Neural progenitor cell (in vitro differentiated cells): ENCODE measurements around the gene UBE2L5. TPM values are rescaled to one million over a fixed set of nuclear protein-coding genes. Genes with fewer than 3 reads are reported as not detected.

Experiments used
- DNase-seq: peaks from one replicate; pipeline ENCODE4 v3.0.0-alpha.2; 2016; ENCODE audit warnings: low spot score
- H2AFZ ChIP-seq: fragments of 200-600 bp; sonication (generic); replicated peaks from 2 replicates; pipeline ENCODE4 v1.6.1; 2016; ENCODE audit warnings: antibody characterized with exemption
- H3F3A ChIP-seq: fragments of 200-600 bp; sonication (generic); 2 replicates; pipeline ENCODE4 v1.6.1; 2016; ENCODE audit warnings: antibody characterized with exemption, low read depth
- H3K27ac ChIP-seq: fragments of 200-600 bp; sonication (generic); 2 replicates; pipeline ENCODE4 v1.5.1; 2016; ENCODE audit warnings: mild to moderate bottlenecking
- H3K27me3 ChIP-seq: fragments of 200-600 bp; sonication (generic); 2 replicates; pipeline ENCODE4 v1.6.1; 2016; ENCODE audit warnings: mild to moderate bottlenecking, moderate library complexity
- H3K36me3 ChIP-seq: fragments of 200-600 bp; sonication (generic); 2 replicates; pipeline ENCODE4 v1.5.1; 2016
- H3K4me1 ChIP-seq: fragments of 200-600 bp; sonication (generic); 2 replicates; pipeline ENCODE4 v1.6.1; 2016; ENCODE audit warnings: mixed run types
- H3K4me2 ChIP-seq: fragments of 200-600 bp; sonication (generic); 2 replicates; pipeline ENCODE4 v1.6.1; 2016
- H3K4me3 ChIP-seq: fragments of 200-600 bp; sonication (generic); 2 replicates; pipeline ENCODE4 v1.5.1; 2016
- H3K79me2 ChIP-seq: fragments of 200-600 bp; sonication (generic); 2 replicates; pipeline ENCODE4 v1.6.1; 2016; ENCODE audit warnings: low read depth
- H3K9ac ChIP-seq: fragments of 200-600 bp; sonication (generic); 2 replicates; pipeline ENCODE4 v1.6.1; 2016
- H3K9me3 ChIP-seq: fragments of 200-600 bp; sonication (generic); 2 replicates; pipeline ENCODE4 v1.5.1; 2016; ENCODE audit warnings: low read depth
- H4K20me1 ChIP-seq: fragments of 200-600 bp; sonication (generic); 2 replicates; pipeline ENCODE4 v1.6.1; 2016; ENCODE audit warnings: low read depth
- H3K27ac Mint-ChIP-seq: 3 replicates; pipeline ENCODE4 v1.8.0; 2021; ENCODE audit warnings: mixed read lengths
- H3K27me3 Mint-ChIP-seq: 2 replicates; pipeline ENCODE4 v1.8.0; 2022; ENCODE audit warnings: low read depth, mild to moderate bottlenecking, inconsistent platforms, moderate library complexity, mixed read lengths; ENCODE audit not compliant: insufficient read depth
- H3K36me3 Mint-ChIP-seq: 3 replicates; pipeline ENCODE4 v1.8.0; 2021; ENCODE audit warnings: mixed read lengths
- H3K4me1 Mint-ChIP-seq: 3 replicates; pipeline ENCODE4 v1.8.0; 2021; ENCODE audit warnings: mixed read lengths
- H3K4me3 Mint-ChIP-seq: 3 replicates; pipeline ENCODE4 v1.8.0; 2021; ENCODE audit warnings: mild to moderate bottlenecking, moderate library complexity, mixed read lengths
- H3K9me3 Mint-ChIP-seq: 3 replicates; pipeline ENCODE4 v1.8.0; 2020; ENCODE audit warnings: mixed read lengths
- CTCF ChIP-seq: fragments of 200-600 bp; sonication (generic); IDR thresholded peaks from 2 replicates; pipeline ENCODE4 v1.5.1; 2017; ENCODE audit warnings: antibody characterized with exemption, mild to moderate bottlenecking
- EZH2 ChIP-seq: fragments of 200-600 bp; sonication (generic); IDR thresholded peaks from 2 replicates; pipeline ENCODE4 v1.6.1; 2017; ENCODE audit warnings: antibody characterized with exemption, mild to moderate bottlenecking, moderate library complexity
- EZH2phosphoT487 ChIP-seq: fragments of 200-600 bp; sonication (generic); IDR thresholded peaks from 2 replicates; pipeline ENCODE4 v1.6.1; 2017; ENCODE audit warnings: antibody characterized with exemption
- total RNA-seq: library from RNA; depleted of rRNA; stranded (reverse); fragments of >200 nt; gene quantifications from 2 replicates; pipeline ENCODE4 v1.2.3, GENCODE V29; 2015; ENCODE audit warnings: low replicate concordance

UBE2L5 gene
- total RNA-seq, 1 donor from 2014 or later, result not detected

GRCh38 chr13:30429235-30429634, 6.9 kb downstream of the UBE2L5 start:
- H3K27me3 ChIP-seq, result peaks cover under 1% of the 10 kb centered on the region
- Mint-ChIP-seq H3K4me1 (no peaks in the 10 kb centered on the region), H3K36me3 (no peaks in the 10 kb centered on the region), H3K4me3 (no peak overlapping the region), H3K27ac (no peak overlapping the region), H3K9me3 (peaks cover 4% of the 10 kb centered on the region), H3K27me3 (no peaks in the 10 kb centered on the region)
- TF ChIP-seq EZH2 (no peak), CTCF (no peak), EZH2phosphoT487 (no peak)
- H3K36me3 ChIP-seq, result no peaks in the 10 kb centered on the region
- H3K9ac ChIP-seq, result no peak overlapping the region
- H3K4me3 ChIP-seq, result no peak overlapping the region
- no peak overlapping the region for H2AFZ ChIP-seq
- H3K4me1 ChIP-seq, result no peaks in the 10 kb centered on the region
- H3K27ac ChIP-seq, result no peak overlapping the region
- H4K20me1 ChIP-seq, result no peaks in the 10 kb centered on the region
- H3K4me2 ChIP-seq, result no peak overlapping the region
- no peaks in the 10 kb centered on the region for H3F3A ChIP-seq
- no peaks in the 10 kb centered on the region for H3K9me3 ChIP-seq
- DNase-seq, result no peak
- no peaks in the 10 kb centered on the region for H3K79me2 ChIP-seq

- Mint-ChIP-seq H3K9me3 (peaks cover 4% of the 10 kb centered on the region), H3K4me3 (no peak overlapping the region), H3K4me1 (no peaks in the 10 kb centered on the region), H3K27ac (no peak overlapping the region), H3K27me3 (no peaks in the 10 kb centered on the region), H3K36me3 (no peaks in the 10 kb centered on the region)
- H3K27me3 ChIP-seq, result no peaks in the 10 kb centered on the region
- no peak overlapping the region for H3K9ac ChIP-seq
- no peak overlapping the region for H3K4me2 ChIP-seq
- no peaks in the 10 kb centered on the region for H3K36me3 ChIP-seq
- no peak overlapping the region for H3K4me3 ChIP-seq
- H3F3A ChIP-seq, result no peaks in the 10 kb centered on the region
- H3K4me1 ChIP-seq, result no peaks in the 10 kb centered on the region
- TF ChIP-seq EZH2, result no peak
- TF ChIP-seq CTCF, result no peak
- TF ChIP-seq EZH2phosphoT487, result no peak
- H4K20me1 ChIP-seq, result no peaks in the 10 kb centered on the region
- no peaks in the 10 kb centered on the region for H3K9me3 ChIP-seq
- H2AFZ ChIP-seq, result no peak overlapping the region
- no peak for DNase-seq
- H3K79me2 ChIP-seq, result no peaks in the 10 kb centered on the region
- no peak overlapping the region for H3K27ac ChIP-seq
Measured at GRCh38 chr13:30429721-30430694, 7.7 kb downstream of the UBE2L5 start.

- TF ChIP-seq CTCF, result no peak
- TF ChIP-seq EZH2, result no peak
- TF ChIP-seq EZH2phosphoT487, result no peak
- H3K36me3 ChIP-seq, result no peaks in the 10 kb centered on the region
- peaks cover 4% of the 10 kb centered on the region for H3K9me3 Mint-ChIP-seq
- no peak overlapping the region for H3K9ac ChIP-seq
- no peak for DNase-seq
- H3K4me1 Mint-ChIP-seq, result no peaks in the 10 kb centered on the region
- H3K4me1 ChIP-seq, result no peaks in the 10 kb centered on the region
- no peaks in the 10 kb centered on the region for H3F3A ChIP-seq
- H3K27me3 ChIP-seq, result no peaks in the 10 kb centered on the region
- no peaks in the 10 kb centered on the region for H3K36me3 Mint-ChIP-seq
- H3K4me3 ChIP-seq, result no peak overlapping the region
- no peak overlapping the region for H3K27ac ChIP-seq
- no peak overlapping the region for H3K4me2 ChIP-seq
- H3K27me3 Mint-ChIP-seq, result peaks cover 2% of the 10 kb centered on the region
- H3K27ac Mint-ChIP-seq, result no peak overlapping the region
- no peak overlapping the region for H3K4me3 Mint-ChIP-seq
- H3K79me2 ChIP-seq, result no peaks in the 10 kb centered on the region
- H3K9me3 ChIP-seq, result no peaks in the 10 kb centered on the region
- H4K20me1 ChIP-seq, result no peaks in the 10 kb centered on the region
- H2AFZ ChIP-seq, result no peak overlapping the region
Measured at GRCh38 chr13:30431269-30431940, 9.1 kb downstream of the UBE2L5 start.
